Ammon's horn (tissue), 1 donor: ENCODE results near the gene TERT.
"Not testable (repeated sequence)": the region's sequence is repeated elsewhere in the genome, so short reads cannot be mapped to it uniquely, and the experiment has no call there.

ENCODE experiments used
- DNase-seq: peaks from one replicate; pipeline ENCODE4 v3.0.0-alpha.2; 2016; ENCODE audit warnings: low spot score

The TERT gene

DNA sequence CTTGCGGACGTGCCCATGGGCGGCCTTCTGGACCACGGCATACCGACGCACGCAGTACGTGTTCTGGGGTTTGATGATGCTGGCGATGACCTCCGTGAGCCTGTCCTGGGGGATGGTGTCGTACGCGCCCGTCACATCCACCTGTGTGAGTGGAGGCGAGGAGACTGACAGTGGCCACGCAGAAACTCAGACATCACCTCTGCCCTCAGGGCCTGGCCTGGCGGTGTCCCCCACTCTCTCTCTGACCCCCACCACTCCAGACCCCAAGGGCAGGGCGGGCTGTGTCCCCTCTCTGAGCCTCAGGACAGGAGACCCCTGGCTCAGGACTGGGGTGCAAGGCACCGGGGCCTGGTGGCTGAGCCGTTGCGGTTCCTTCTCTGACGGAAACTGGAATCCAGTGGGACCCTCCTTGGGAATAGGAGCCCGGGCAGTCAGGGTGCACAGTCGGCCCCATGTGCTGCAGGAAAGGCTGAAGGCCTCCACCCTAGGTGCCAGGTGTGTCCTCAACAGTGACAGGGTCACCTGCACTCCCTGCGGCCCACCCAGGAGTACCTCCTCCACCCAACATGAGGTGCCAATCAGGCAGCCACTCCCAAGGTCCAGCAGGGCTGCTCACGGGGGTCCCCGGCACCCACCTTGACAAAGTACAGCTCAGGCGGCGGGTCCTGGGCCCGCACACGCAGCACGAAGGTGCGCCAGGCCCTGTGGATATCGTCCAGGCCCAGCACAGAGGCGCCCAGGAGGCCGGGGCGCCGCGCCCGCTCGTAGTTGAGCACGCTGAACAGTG lies 16.0 kb downstream of the TERT start:
- DNase-seq: no peak

DNA sequence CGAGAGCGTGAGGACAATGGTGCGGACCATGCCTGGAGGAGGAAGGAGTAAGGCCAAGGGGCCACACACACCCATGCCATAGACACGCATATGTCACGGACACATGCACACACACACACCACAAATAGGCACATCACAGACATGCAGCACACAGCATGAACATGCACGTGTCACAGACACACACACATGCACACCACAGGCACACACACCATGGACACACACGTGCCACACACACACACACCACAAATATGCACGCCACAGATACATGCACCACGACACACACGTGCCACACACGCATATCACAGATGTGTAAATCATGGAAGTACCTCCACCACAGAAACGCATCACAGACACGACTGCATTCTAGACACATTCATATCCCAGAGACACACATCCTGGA lies 16.7 kb downstream of the TERT start:
- no peak for DNase-seq

DNA sequence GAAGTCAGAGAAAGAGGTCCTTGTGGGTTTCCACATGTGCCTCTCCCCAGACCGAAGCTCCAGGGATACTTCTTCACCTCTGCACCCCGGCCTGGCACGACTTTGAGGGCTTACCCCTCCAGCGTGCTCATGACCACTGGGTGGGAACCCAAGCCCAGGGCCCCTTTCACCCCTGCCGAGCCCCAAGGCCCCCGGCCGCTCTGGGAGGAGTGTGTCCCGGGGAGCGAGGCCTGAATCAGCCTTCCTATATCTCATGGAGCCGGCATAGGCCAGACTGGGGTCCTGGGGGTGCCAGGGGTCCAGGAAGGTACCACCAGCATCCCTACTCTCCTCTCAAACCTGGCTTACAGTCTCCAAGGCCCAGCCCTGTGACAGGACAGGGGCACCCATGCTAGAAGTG lies 17.1 kb downstream of the TERT start:
- DNase-seq: no peak

DNA sequence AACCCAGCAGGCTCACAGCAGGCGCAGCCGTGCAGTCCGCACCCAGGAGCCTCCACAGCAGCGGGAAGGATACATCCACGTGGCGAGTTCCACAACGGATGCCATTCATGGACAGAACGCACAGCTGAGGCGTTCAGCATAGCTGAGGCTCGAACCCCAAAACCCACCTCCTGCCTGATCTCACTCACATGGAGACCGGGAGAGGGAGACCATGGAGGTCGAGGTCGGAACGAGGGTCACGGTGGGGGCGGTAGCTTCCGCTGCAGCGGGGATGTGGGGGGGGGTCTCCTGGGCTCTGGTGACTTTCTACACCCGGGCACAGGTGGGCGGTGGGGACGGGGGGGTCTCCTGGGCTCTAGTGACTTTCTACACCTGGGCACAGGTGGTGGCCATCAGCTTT lies 17.5 kb downstream of the TERT start:
- no peak for DNase-seq

DNA sequence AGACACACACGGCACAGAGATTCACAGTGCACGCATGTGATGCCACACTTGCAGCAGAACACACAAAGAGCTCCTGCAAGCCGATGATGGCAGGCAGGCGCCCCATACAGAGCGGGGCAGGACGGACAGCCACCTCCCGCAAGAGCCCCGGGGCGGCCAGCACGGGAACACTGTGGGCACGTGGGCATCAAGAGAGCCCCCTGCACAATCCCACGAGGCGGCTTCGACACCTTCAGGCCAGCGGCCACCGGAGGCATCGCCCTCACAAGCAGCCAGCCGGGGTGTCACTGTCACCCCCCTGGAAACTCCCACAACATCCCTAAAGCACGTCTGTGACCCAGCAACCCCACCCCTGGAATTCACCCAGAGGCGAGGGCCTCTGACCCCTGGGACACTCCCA lies 17.9 kb downstream of the TERT start:
- DNase-seq: no peak

DNA sequence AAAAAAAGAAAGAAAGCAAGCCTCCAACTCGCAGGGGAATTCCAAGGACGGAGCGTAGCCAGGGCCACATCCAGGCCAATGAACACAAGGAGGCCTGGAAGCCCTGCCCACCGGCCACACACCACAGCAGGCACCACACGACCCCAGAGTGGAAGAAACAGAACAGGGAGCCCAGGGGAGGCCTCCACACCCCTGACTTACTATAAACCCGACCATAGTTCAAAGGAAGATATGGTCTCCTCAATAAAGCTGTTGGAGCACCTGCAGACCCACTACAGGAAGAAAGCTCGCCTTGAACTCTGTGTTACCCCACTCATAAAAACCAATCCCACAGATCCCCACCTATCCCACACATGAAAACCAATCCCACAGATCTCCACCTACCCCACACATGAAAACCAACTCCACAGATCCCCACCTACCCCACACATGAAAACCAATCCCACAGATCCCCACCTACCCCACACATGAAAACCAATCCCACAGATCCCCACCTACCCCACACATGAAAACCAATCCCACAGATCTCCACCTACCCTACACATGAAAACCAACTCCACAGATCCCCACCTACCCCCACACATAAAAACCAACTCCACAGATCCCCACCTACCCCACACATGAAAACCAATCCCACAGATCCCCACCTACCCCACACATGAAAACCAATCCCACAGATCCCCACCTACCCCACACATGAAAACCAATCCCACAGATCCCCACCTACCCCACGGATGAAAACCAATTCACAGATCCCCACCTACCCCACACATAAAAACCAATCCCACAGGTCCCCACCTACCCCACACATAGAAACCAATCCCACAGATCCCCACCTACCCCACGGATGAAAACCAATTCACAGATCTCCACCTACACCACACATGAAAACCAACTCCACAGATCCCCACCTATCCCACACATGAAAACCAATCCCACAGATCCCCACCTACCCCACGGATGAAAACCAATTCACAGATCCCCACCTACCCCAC lies 19.2 kb downstream of the TERT start:
- DNase-seq: not testable (repeated sequence)

DNA sequence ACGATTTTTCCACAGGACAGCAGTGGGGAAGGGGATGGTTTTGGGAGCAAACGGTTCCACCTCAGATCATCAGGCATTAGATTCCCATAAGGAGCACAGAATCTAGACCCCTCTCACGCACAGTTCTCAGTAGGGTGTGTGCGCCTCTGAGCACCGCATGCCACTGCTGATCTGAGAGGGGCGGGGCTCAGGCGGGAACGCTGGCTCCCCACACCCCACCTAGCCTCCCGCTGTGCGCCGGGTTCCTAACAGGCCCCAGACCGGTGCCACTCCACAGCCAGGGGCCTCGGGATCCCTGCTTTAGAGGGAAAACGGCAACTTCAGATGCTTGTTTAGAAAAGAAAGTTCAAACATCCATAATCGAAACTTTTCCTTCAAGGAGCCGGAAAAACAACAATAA lies 20.4 kb downstream of the TERT start:
- no peak for DNase-seq

DNA sequence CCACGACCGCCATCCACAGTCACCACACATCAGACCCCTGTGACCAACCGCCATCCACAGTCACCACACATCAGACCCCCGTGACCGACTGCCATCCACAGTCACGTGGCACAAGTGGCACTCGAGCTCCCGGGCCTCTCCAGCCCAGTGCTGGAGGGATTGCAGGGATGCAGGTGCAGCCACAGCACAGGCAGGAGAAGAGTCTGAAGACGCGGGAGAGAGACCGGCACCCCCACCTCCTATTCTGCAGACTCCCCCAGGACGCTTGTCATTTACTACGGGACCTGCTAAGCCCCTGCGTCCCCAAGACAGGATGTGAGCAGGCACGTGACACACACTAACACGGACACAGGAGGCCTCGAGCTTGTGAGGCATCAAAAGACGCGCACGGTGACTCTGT lies 21.1 kb downstream of the TERT start:
- DNase-seq: no peak

DNA sequence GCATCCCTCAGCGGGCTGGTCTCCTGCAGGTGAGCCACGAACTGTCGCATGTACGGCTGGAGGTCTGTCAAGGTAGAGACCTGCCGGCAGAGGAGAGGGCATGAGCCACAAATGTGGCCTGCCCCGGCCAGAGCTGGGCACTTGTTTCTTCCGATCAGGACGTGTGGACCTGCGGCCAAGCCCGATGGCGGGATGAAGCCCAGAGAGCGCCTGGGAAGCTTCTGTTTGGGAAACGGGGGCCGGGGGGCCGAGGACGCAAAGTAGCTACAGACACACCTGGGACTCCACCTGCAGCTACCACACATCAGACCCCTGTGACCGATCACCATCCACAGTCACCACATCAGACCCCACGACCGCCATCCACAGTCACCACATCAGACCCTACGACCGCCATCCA lies 22.7 kb downstream of the TERT start:
- DNase-seq: no peak

DNA sequence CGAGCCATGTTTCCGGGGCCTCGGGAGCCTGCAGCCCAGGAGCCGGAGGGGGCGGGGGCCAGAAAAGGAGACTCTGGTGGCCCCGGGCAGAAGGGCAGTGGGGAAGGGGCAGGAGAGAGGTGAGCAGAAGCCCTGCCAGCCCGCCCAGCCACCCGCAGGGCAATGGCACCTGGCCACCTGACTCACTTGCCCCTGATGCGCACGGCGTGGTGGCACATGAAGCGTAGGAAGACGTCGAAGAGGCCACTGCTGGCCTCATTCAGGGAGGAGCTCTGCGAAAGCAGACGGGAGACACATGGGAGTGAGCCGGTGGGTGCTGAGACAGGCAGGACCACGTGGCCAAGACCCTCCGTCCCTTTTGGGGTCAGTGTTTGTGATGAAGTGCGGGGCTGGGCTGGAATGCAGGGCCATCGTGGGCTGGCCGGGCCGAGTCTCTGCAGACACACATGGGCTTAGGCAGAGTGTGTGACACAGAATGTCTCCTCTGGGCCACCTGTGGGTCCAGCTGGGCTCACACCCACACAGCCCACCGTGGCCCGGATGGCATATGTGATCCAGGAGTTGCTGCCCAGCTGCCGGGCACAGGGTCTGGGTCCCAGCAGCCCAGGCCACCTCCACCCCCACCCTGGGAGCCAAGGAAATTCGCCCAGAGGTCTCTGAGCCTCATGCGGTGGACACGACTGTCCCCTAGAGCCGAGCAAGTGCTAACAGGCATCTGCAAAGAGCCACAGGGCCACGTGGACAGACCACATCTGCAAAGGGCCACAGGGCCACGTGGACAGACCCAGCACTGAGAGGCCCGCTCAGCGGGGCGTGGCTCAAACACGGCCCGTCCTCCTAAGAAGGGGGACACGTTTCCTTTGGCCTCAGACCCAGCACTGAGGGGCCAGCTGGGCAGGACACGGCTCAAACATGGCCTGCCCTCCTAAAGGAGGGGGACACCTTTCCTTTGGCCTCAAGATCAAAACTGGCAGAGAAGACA lies 23.6 kb downstream of the TERT start:
- no peak for DNase-seq

DNA sequence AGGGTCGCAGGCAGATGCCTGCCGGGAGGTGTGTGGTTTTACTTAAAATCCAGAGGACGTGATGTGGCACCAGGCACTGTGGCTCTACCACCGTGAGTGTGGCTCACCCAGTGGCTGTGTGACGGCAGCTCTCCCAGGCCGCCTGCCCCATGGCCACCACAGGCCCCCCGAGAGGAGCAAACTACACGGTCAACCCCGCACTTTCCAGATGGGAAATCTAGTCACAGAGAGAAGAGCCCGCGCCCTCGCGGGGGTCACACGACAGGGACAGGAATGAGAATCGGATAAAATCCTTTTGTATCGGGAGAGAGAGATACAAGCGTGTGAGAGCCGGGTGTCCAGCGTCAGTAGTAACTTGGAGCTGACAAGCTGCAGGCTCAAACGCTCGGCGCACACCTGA lies 24.4 kb downstream of the TERT start:
- no peak for DNase-seq

DNA sequence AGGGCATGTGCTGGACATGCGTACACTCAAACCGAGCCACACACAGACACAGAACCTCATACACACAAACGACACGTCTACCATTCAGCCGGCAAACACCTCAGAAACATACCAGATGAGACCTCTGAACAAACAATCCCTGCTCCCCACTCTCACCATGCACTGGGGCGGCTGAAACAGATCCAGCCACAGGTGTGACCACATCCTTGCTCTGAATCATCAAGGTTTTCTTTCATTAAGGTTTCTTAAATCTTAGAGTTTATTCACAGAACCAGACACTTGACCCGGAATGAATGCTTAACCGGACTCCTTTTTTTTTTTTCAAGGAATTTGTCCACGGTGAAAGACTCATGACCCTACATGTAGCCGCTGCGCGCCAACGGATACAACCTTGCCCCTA lies 26.2 kb downstream of the TERT start:
- DNase-seq: no peak

DNA sequence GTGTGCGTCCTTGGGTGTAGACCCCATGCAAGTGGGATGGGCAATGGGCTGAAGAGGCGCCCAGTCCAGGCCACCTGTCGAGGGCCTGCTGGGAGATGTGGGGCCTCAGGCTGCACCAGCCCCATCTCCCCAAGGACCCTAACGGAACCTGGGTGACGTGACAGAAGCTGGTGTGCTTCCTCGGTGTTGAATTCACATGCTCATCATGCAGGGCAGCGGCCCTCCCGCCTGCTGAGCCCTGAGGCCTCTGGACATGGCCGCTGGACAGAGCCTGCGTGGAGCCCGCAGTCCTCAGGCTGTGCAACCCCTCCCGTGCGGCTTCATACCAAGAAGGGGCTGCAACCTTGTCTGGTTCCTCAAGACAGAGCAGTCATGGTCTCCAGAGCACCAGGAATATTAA lies 26.8 kb downstream of the TERT start:
- DNase-seq: no peak

DNA sequence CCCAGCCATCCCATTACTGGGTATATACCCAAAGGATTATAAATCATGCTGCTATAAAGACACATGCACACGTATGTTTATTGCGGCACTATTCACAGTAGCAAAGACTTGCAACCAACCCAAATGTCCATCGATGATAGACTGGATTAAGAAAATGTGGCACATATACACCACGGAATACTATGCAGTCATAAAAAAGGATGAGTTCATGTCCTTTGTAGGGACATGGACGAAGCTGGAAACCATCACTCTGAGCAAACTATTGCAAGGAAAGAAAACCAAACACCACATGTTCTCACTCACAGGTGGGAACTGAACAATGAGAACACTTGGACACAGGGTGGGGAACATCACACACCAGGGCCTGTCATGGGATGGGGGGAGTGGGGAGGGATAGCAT lies 27.4 kb downstream of the TERT start:
- DNase-seq: not testable (repeated sequence)

DNA sequence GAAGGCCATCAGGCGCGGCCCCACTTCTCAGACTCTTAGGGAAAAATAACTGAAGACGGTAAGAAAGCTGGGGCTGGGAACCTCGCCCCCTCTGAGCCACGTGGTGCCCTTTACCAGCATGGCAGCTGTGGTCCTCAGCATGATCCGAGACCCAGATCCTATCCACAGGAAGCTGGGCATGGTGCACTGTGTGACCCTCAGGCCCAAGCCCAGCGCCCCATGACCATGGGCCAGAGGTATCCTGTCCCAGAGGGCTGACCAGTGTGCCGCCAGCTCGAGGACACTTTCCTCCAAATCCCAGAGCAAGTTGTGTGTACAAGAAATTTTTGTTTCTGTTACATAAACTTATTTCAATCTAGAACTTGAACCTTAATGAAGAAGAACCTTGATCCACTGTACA lies 28.1 kb downstream of the TERT start:
- no peak for DNase-seq

DNA sequence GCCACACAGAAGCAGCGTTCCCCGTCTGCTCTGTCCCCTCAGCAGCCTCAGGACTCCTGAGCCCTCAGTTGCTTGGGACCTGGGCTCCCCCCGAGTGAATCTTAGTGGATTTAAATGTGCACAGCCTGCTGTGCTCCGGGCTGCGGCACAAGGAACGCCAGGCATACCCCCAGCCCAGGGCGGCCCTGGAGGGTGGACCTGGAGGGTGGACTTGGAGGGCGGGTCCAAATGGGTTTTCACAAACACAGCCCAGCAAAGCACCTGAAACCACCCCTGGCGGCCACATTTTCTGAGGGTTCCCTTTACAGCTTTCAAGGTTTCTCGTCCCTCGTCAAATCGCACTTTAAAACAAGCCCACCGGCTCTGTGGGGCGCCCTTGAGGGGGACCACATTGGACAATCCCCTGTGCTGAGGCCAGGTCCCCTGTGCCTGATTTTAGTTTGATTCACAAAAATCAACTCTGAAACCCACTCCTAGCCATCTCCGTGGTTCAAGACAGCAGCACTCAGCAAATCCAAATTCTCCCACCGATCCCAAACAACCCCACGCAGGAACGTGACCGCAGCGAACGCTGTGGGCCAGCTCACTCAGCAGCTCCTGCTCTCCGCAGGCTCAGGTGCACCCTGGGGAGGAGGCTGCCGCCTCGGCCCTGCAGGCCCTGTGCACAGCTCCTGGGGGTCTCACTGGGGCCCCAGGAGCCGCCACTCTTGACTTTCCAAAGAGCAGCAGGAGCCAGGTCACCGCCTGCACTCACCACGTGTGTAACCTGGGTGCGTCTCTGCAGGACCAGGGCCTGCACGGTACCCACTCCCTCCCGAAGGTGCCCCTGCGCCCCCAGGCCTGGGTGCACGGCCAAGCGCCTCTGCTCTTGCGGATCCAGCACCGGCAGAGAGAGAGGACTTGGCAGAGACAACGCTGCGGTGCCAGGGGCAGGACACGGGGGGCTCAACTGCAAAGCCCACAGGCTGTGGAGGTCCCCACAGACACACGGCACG lies 29.1 kb downstream of the TERT start:
- DNase-seq: no peak

DNA sequence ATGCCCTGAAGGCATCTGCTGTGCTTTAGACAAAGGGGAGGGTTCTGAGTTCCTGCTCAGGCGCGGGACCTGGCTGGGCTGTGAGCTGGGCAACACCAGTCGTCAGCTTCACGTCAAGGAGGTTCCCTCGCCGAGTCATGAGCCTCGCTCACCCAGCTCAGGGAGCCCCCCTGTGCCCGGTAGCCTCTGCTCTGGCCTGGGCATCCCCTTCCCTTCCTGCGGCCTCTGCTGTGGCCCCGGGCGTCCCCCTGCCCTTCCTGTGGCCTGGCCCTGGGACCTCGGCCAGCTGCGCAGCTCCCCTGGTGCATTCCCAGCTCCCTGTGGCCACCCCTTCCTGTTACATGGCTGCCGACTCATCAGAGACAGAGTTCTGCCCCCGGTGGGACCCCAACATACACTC lies 29.8 kb downstream of the TERT start:
- no peak for DNase-seq

DNA sequence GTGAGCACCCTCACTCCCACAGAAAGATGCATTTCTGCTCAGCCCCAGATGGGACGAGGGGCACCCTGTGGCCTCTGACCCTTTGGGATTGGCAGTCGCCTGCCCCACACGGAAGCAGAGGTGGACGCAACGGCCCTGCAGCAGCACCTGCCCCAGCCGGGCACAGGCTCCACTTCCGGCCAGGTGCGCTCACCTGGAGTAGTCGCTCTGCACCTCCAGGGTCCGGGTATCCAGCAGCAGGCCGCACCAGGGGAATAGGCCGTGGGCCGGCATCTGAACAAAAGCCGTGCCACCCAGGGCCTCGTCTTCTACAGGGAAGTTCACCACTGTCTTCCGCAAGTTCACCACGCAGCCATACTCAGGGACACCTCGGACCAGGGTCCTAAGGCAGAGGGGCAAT lies 30.7 kb downstream of the TERT start:
- DNase-seq: no peak

DNA sequence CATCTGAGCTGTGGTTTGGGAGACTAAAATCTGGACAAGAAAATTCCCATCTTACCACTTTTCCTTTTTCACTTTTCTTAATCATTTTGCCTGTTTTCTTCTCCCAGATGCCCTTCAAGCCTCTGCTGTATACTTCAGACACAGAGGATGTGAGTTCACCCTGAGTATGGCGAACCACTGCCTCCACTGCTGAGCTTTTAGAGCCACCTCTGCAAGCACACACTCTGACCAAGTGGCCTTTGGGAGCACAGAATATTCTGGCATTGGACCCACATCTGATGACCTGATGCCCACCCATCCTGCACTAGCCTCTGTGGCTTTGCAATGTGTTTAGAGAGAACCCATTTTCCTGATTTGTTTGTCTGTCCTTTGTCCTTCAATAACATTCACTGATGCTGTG lies 32.5 kb downstream of the TERT start:
- DNase-seq: no peak

DNA sequence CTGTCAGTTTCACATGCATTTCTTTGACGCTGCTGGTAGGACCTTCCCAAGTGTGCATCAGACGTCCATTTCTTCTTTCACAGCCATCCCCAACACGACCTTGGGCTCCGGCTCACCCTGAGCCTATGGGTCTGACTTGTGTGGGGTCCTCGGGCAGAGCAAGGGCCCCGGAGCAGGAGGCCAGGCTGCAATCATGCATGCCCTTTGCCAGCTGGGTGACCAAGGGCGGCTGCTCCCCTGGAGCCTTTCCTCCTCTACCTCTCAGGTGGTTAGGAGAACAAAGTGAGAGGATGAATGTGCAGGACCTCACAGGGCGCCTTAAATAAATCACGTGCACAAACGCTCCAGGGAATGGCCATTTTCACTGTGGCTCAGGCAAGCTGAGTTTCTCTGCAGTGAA lies 33.2 kb downstream of the TERT start:
- no peak for DNase-seq
